Upper lobe of right lung (tissue), 1 donor: ENCODE results near the gene DYNLT4. TPM values are rescaled to one million over a fixed set of nuclear protein-coding genes. Genes with fewer than 3 reads are reported as not detected.
"Not testable (repeated sequence)": the region's sequence is repeated elsewhere in the genome, so short reads cannot be mapped to it uniquely, and the experiment has no call there.

Experiments used
- ATAC-seq: fragments of 200-7000 bp; cut with Tn5 transposase; one replicate; pipeline ENCODE4 v1.9.1; 2020; ENCODE audit warnings: mild to moderate bottlenecking, moderate library complexity
- DNase-seq: peaks from one replicate; pipeline ENCODE4 v3.0.0-alpha.2; 2020
- H3K27ac ChIP-seq: fragments of 200-600 bp; one replicate; pipeline ENCODE4 v1.8.0; 2022
- H3K27me3 ChIP-seq: fragments of 200-600 bp; one replicate; pipeline ENCODE4 v1.8.0; 2022; ENCODE audit warnings: mild to moderate bottlenecking
- H3K36me3 ChIP-seq: fragments of 200-600 bp; one replicate; pipeline ENCODE4 v1.8.0; 2022
- H3K4me1 ChIP-seq: fragments of 200-600 bp; one replicate; pipeline ENCODE4 v1.8.0; 2022
- H3K4me3 ChIP-seq: fragments of 200-600 bp; one replicate; pipeline ENCODE4 v1.8.0; 2022; ENCODE audit warnings: mild to moderate bottlenecking
- H3K9me3 ChIP-seq: fragments of 200-600 bp; one replicate; pipeline ENCODE4 v1.8.0; 2022
- intact Hi-C: fragments of 100-400 bp; cut with DNase I; formaldehyde crosslinking; loops from one replicate; pipeline ENCODE4 v1.11.0; 2022
- total RNA-seq: library from RNA; stranded (reverse); fragmentation: NEBNext Ultra II Directional; extraction: Animal tissue kit (Norgen Biotek cat#: 25700); gene quantifications from one replicate; pipeline ENCODE4 v1.2.1, GENCODE V29; 2021
- TF ChIP-seq, protein P1 (sequence below): fragments of 200-600 bp; IDR thresholded peaks from one replicate; pipeline ENCODE4 v1.8.0; 2022; ENCODE audit warnings: antibody characterized with exemption
- donor health status: DM: no; HTN: yes; CAD: no; lungs with severe emphysema.

Gene DYNLT4
- total RNA-seq, 1 donor from 2014 or later = not detected

DNA sequence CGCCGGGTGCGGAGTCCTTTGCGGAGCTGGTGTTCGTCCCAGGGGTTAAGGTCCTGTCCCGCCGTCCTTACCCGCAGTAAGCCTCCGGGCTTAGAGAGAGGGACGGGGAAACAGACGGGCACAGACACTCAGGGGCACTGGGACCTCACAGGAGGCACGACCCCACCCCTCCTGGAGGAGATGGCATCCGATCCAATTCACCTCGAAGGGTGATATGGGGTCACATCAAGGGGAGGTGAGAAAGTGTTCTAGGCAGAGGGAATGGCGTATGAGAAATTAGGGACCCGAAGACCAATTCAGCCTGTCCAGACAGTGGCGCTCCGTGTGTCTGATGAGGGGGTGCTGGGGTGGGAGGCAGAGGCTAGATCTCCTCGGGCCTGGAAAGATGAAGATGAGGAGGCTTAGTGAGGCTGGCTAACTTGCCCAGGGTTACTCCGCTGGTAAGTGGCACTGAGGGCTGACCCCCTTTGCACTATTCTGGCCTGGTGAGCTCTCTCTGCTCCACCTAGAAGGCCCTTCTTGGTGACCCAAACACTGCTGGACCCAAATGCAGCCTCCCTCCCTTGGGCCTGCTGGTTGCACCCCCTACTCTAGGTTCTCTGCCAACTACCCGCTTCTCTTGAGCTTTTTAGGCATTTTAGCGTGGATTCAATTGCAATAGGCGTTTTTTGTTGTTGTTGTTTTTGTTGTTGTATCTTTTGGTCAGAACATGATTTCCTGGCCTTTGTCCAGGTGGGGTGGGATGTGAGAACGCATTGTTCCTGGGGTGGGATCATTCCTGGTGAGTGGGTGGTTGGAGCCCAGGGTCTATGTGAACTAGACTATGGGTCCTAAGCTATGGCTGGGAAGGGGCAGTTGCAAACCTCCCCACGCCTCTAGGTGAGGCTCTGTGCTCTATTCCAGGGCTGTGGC, 13.4 kb upstream of the DYNLT4 start:
- Histone ChIP-seq H3K27ac (peak overlapping the region; percentile 100), H3K4me1 (peaks cover 7% of the 10 kb centered on the region), H3K27me3 (no peaks in the 10 kb centered on the region), H3K36me3 (no peaks in the 10 kb centered on the region), H3K4me3 (peak overlapping the region; percentile 66), H3K9me3 (no peaks in the 10 kb centered on the region)
- intact Hi-C loops = no loop called here
- TF ChIP-seq, protein P1, sequence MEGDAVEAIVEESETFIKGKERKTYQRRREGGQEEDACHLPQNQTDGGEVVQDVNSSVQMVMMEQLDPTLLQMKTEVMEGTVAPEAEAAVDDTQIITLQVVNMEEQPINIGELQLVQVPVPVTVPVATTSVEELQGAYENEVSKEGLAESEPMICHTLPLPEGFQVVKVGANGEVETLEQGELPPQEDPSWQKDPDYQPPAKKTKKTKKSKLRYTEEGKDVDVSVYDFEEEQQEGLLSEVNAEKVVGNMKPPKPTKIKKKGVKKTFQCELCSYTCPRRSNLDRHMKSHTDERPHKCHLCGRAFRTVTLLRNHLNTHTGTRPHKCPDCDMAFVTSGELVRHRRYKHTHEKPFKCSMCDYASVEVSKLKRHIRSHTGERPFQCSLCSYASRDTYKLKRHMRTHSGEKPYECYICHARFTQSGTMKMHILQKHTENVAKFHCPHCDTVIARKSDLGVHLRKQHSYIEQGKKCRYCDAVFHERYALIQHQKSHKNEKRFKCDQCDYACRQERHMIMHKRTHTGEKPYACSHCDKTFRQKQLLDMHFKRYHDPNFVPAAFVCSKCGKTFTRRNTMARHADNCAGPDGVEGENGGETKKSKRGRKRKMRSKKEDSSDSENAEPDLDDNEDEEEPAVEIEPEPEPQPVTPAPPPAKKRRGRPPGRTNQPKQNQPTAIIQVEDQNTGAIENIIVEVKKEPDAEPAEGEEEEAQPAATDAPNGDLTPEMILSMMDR = no peak
- DNase-seq = no peak
- peak; percentile 25 for ATAC-seq

DNA sequence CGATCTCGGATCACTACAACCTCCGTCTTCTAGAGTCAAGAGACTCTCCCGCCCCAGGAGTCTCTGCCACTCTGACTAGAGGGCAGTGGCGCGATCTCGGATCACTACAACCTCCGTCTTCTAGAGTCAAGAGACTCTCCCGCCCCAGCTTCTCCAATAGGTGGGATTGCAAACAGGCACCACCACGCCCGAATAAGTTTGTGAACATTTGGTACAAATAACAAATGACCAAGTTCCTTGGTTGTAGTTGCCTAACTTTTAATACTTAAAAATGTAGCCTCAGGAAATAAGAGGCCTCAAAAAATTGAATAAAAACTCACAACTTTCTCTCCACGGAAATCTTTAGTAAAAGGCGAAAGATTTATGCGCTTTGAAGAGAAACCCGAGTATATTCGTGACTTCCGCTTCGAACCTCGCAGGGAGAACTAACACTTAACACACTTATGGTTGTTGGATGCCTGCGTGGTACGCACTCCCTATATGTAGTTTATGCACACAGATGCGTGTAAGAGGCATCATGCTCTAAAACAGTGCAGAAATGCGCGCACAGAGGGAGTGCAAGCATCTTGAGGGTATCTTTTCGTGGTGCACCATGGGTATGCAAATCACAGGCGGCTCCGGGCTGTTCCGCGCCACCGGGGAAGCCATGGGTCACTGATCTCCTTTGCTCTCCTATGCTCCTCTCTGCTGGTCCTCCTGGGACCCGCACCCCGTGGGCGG, 12.6 kb upstream of the DYNLT4 start:
- Histone ChIP-seq H3K27me3 (no peaks in the 10 kb centered on the region), H3K36me3 (no peaks in the 10 kb centered on the region), H3K27ac (peak overlapping the region; percentile 100), H3K9me3 (no peaks in the 10 kb centered on the region), H3K4me3 (peak overlapping the region; percentile 66), H3K4me1 (peaks cover 7% of the 10 kb centered on the region)
- TF ChIP-seq, protein P1 = peak; percentile 12
- intact Hi-C loops = no loop called here
- peak; percentile 91 for ATAC-seq
- DNase-seq = peak; percentile 91

DNA sequence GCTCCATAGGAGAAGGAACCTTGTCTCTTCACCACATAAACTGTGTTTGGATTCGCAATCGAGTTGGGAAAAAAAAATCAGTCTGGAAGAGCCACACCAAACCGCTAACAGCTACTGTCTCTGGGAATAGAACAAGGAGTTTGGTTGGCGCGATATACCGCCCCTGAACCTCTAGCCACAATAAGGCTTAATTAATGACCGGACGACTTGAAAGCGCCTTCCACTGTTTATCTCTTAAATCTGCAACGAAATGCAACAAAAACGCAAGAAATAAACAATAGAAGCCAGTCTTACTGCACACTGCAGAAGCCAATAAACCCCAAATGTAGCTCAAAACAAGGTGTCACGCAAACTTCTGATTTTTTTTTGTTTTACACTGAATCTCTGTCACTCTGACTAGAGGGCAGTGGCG, 12.1 kb upstream of the DYNLT4 start:
- Histone ChIP-seq H3K27ac (peak overlapping the region; percentile 100), H3K9me3 (no peaks in the 10 kb centered on the region), H3K4me3 (peak overlapping the region; percentile 66), H3K27me3 (no peaks in the 10 kb centered on the region), H3K4me1 (peaks cover 7% of the 10 kb centered on the region), H3K36me3 (no peaks in the 10 kb centered on the region)
- intact Hi-C loops = no loop called here
- DNase-seq (no peak), ATAC-seq (no peak)
- TF ChIP-seq, protein P1 = no peak

DNA sequence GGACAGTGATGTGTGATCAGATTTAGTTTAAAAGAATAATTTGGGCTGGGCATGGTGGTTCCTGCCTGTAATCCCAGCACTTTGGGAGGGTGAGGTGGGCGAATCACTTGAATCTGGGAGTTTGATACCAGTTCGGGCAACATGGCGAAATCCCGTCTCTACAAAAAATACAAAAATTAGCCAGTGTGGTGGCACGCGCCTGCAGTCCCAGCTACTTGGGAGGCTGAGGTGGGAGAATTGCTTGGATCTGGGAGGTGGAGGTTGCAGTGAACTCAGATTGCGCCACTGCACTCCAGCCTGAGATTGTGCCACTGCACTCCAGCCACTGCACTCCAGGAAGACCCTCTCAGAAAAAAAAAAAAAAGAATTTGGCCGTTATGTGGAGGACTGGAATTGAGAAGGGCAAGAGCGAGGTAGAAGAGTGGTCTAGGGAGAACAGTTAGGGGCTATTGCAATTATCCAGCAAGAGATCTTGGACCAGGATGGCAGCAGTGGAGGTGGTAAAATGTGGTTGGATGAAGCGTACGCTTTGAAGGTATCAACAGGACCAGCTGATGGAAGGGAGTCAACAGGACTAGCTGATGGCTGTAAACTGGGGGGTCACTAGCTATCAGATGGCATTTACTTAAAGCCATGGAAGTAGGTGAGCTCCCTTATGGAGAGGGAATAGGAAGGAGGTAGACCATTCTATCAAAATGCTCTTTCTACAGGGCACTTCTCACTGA, 10.8 kb upstream of the DYNLT4 start:
- no peak for ATAC-seq
- Histone ChIP-seq H3K4me3 (no peak overlapping the region), H3K4me1 (peaks cover 18% of the 10 kb centered on the region), H3K9me3 (no peaks in the 10 kb centered on the region), H3K36me3 (no peaks in the 10 kb centered on the region), H3K27me3 (no peaks in the 10 kb centered on the region), H3K27ac (no peak overlapping the region)
- intact Hi-C loops = no loop called here
- TF ChIP-seq, protein P1 = no peak
- DNase-seq = no peak

DNA sequence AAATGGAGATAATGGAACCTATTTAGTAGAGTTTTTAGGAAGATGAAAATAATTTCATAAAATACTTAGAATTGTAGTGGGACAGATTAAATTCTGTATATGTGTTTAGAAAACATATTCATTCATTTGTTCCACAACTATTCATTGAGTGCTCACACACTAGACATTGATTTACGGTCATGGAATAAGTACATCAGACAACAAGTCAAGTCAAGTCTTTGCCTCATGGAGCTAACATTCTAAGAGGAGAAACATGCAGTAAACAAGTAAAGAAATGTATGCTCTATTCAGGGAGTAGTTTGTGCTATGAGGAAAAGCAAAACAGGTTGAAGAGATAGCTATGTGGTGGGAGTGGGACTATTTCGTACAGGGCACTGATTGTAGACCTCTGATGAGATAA, 10.2 kb upstream of the DYNLT4 start:
- DNase-seq = no peak
- intact Hi-C loops = no loop called here
- Histone ChIP-seq H3K4me3 (no peak overlapping the region), H3K36me3 (no peaks in the 10 kb centered on the region), H3K27ac (no peak overlapping the region), H3K4me1 (peaks cover 19% of the 10 kb centered on the region), H3K27me3 (no peaks in the 10 kb centered on the region), H3K9me3 (no peaks in the 10 kb centered on the region)
- no peak for ATAC-seq
- TF ChIP-seq, protein P1 = no peak

DNA sequence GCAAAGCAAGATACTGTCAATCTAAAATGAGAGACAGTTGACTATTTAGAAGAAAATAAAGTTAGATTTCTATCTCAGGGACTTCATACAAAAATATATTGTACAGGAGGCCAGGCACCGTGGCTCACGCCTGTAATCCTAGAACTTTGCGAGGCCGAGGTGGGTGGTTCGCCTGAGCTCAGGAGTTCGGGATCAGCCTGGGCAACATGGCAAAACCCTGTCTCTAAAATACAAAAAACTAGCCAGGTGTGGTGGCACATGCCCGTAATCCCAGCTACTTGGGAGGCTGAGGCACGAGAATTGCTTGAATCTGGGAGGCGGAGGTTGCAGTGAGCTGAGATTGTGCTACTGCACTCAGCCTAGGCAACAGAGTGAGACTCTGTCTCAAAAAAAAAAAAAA, 8.8 kb upstream of the DYNLT4 start:
- H3K4me3 ChIP-seq, H3K9me3 ChIP-seq, ATAC-seq, intact Hi-C loops, H3K36me3 ChIP-seq, H3K27ac ChIP-seq, H3K27me3 ChIP-seq: not testable (repeated sequence)
- peak; percentile 42 for DNase-seq
- peaks cover 29% of the 10 kb centered on the region for H3K4me1 ChIP-seq
